ENCODE results near the gene ZNRF1.

The ZNRF1 gene

GRCh38 chr16:75147968-75148310 is 149.1 kb downstream of the ZNRF1 start:
- no peak for DNase-seq (ENCODE audit: low read depth in 3 of 3)

- DNase-seq (ENCODE audit: low read depth in 3 of 3): peak; percentile 90 to 94 (median 91)
Observed at GRCh38 chr16:75148311-75149195, 149.7 kb downstream of the ZNRF1 start, which contains the start of gene ZFP1. TSS of gene ZFP1 (plus strand) at chr16:75148524. CDS start at chr16:75152952, 4,428 bp downstream.

DNA sequence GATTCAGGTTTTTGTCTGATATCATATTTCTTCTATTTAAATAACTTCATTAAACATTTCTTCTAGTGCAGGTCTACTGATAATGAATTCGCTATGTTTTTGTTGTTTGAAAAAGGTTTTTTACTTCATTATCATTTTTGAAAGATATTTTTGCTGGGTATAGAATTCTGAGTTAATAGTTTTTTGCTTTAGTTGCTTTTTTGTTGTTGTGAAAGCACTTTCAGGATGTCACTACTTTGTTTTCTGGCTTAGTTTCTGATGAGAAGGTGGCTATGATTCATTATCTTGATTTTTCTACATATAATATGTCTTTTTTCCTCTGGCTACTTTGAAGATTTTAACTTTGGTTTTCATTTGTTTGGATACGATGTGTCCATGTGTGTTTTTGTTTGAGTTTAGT is 153.0 kb downstream of the ZNRF1 start:
- DNase-seq (ENCODE audit: low read depth in 3 of 3): no peak

DNA sequence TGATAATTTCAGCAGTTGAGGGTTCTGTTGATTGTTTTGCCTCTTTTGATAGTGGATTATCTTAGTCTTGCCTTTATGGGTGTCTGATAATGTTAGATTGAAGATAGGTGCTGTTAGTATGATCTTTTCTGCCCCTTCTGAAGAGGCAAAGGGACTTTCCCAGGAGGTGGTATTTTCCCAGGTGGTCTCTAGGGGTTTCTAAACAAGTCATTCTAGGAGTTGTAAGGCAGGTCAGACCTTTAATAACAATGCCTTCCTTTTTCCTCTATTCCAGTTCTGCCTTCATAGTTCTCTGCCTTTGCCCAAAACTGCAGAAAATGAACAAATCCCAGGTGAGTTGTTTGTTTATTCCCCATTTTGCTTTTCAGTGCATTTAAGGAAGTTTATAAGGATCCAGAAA is 153.8 kb downstream of the ZNRF1 start:
- DNase-seq (ENCODE audit: low read depth in 3 of 3): no peak

DNA sequence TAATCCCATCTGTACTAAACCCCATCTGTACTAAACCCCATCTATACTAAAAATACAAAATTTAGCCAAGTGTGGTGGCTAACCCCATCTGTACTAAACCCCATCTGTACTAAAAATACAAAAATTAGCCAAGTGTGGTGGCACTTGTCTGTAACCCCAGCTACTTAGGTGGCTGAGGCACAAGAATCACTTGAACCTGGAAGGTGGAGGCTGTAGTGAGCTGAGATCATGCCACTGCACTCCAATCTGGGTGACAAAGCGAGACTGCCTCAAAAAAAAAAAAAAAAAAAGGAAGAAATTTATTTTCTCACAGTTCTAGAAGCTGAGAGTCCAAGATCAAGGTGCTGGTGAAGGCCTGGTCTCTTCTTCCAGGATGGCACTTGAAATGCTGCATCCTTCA is 161.6 kb downstream of the ZNRF1 start:
- DNase-seq (ENCODE audit: low read depth in 3 of 3): no peak
